Renal cortex interstitium (tissue), 11 donors: ENCODE data around the gene SUGP2. TPM values are rescaled to one million over a fixed set of nuclear protein-coding genes. Genes with fewer than 3 reads are reported as not detected.

Experiments used
- DNase-seq, 11 donors: peaks; one replicate each; pipeline ENCODE4 v3.0.0-alpha.2; 2013; ENCODE audit warnings: low read depth in 9 of 11, low spot score in 4 of 11; ENCODE audit errors: extremely low read depth in 1 of 11
- polyA plus RNA-seq, 3 donors: library from polyadenylated mRNA; unstranded; fragments of 120-200 nt; gene quantifications; one replicate each; pipeline ENCODE4 v1.2.1, GENCODE V29; 2013; ENCODE audit not compliant: insufficient read length in 3 of 3

Gene SUGP2
- polyA plus RNA-seq, 3 donors: 85.1 to 138 (median 91.5) TPM

DNA sequence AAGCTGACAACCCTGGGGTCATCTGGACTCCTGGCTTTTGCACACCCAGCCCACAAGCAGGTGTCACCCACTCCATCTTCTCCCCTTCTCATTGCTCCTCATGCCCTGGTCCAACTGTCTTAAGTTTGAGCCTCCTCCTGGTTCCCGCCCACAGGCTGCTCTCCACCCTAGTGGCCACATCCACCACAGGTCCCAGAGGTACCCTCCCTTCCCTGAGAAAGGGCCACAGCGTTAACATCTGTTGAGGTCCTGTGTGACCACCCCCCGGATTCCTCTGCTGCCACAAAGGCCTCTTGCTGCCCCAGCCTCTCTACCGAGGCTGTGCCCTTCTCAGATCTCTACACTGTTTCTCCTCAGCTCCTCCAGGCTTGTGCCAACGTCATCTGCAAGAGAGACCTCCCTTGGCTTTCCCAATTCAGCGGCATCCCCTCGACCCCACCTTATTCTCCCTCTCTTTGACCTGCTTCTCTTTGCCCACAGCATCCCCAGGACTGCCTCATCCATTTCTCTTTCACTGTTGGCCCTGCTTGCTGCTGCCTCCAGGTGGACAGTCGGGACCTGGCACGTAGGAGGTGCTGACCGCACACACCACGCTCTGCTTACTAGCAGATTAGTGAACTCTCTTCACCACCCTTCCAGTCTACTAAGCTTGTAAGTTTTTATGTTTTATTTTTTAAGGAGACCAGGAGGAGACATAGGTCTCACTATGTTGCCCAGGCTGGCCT is 33.3 kb downstream of the SUGP2 start:
- DNase-seq: no peak

DNA sequence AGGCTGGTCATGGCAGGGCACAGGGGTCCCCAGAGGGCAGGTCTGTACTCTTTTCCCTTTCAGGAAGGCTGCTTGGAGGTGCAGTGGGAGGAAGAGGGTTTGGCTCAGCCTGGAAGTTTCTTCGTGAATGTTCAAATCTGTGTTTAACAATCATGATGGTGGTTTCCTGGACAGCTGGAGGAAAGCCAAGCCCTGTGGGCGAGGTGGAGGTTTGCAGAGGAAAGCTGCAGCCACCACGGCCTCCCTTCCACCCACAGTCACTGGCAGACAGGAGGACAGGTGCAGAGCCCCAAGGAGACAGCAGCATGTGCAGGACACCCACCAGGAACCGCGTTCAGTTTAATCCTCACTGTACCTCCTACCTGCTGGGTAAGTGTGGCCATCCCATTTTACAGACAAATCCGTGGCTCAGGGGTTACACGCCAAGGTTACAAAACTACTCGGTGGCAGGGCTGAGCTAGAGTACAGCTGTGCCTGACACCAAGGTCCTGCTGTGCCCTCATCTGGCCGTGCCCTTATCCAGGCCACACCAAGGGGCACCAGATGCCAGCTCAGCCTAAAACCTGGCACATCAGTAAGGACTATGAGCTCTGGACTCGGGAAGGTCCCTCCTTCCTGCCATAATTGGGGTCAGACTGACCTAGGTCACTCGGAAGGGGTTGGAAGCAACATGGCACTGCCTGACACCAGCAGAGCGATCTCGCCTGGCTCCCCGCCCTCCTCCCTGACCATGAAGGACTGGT is 34.1 kb downstream of the SUGP2 start:
- no peak for DNase-seq

DNA sequence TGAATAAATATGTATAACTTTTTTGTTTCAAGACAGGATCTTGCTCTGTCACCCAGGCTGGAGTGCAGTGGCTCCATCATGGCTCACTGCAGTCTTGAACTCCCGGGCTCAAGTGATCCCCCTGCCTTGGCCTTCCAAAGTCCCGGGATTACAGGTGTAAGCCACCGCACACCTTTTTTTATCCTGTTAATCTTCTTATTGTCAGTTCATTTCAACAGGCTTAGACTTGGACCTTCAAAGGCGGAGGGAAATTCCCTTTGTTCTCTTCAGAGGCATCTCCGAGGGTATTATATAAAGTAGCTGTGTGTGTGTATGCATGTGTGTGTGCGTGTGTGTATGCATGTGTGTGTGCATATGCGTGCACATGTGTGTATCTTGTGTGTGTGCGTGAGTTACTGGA is 35.0 kb downstream of the SUGP2 start:
- DNase-seq: no peak

DNA sequence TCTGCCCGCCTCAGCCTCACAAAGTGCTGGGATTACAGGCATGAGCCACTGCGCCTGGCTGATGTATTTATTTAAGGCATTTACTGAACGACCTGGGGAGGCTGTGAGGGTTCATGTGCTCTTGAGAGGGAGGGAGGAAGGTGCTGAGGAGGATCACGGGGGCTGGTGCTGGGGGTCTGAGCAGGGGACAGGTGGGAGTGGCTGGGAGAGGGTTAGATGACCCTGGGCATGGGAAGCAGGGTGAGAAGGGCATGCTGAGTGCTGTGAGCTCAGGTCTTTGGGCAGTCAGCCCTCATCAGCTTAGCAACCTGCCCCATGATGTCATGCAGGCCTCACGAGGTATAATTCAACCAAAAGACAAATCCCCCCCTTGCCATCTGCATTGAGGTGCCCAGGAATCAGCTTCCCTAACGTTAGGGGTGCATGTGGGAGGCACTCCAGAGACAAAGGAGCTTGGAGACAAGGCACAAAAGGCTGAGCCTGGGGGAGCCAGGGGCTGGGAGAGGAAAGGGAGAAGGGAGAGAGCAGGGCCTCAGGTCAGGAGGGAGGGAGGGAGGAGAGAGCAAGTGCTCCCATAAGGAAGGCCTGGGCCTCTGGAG is 36.4 kb downstream of the SUGP2 start:
- no peak for DNase-seq

DNA sequence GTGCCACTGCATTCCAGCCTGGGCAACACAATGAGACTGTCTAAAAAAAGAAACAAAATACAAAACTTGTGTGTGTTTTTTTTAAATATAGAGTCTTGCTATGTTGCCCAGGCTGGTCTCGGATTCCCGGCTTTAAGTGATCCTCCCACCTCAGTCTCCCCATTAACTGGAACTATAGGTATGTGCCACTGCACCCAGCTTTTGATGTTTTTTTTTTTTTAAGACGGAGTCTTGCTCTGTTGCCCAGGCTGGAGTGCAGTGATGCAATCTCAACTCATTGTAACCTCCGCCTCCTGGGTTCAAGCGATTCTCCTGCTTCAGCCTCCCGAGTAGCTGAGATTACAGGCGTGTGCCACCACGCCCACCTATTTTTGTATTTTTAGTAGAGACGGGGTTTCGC is 37.0 kb downstream of the SUGP2 start:
- DNase-seq: no peak

DNA sequence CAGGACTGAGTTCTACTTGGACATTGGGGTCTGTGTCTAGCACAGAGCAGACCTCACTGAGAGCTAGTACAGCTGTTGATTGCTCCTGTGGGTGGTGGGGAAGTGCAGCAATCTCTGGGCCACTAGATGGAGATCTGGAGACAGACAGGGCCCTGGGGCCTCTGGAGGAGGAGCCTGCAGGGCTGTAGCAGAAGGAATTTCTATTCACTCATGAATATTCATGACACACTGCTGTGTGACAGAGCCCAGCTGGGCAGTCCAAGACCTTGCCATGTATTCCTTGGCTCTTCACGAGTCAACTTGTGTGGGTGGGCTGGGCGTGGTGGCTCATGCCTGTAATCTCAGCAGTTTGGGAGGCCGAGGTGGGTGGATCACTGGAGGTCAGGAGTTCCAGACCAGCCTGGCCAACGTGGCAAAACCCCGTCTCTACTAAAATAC is 37.5 kb downstream of the SUGP2 start:
- peak; percentile 50 to 89 (median 75) for DNase-seq

DNA sequence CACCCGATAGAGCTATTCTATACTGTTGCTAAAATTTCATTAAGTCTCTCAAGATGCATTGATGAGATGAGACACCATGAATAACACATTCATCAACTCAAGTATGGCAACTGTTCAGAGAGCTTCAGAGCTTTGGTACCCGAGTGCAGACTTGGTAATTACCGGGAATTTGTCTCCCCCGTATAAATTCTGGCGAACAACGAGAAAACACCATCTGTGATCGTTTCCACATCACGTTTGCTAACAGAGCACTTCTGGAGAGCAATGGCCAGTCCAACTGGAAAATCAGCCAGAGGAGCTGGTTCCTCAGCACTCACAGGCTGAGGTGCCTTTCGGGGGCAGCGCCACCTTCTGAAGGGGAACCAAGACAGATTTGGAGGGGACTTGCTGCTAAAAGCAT is 40.2 kb downstream of the SUGP2 start:
- no peak for DNase-seq

DNA sequence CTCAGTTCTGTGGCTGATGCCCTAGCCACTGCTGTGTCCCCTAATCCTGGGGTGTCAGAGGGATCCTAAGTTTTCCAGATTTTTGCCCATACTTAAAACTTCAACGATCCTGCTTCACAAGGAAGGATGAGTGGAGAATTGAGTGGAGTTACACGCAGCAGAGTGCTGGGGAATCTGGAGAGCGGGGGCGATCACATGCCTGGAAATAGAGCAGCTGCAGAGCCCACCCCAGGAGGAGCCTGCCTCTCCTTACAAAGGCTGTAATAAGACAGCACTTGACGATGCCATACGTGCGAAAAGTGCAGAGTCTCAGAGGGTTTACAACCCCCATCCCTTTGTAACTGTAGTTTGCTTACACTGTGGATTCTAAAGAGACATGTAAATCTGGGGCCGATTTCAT is 40.6 kb downstream of the SUGP2 start:
- no peak for DNase-seq

DNA sequence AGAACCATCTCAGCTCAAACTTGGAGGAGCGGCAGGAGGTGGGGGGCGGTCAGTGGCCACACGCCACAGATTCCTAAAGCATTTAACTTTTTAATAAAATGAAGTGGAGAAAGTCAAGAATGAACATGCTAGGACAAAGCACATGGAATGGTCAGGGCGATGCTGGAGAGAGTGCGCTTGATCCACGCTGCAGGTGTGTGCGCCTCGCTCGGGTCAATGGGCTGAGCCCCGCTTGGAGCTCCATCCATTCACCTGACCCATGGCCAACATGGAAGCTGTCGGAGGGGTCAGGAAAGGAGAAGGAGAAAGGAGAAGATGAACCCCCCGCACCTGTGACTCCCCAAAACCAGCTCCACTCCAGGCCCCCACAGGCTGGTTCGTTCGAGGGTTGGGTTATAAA is 41.8 kb downstream of the SUGP2 start:
- no peak for DNase-seq

DNA sequence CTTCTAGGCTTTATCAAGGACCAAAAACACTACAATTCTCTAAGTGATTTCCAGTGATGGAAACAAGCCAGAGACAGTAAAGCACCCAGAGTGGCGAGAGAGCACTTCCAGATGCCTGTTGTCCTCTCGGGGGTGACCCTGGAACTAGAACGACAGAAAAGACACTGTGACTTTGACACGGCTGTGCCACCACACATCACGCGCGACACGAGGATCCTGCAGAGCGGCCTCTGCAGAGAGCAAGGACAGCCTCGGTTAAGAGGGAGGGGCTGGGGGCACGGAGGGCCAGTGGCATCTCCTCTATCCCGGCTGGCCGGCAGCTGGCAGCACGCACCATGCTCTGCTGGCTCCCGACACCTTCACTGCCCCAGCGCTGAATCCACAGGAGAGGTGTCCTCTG is 42.3 kb downstream of the SUGP2 start:
- no peak for DNase-seq

DNA sequence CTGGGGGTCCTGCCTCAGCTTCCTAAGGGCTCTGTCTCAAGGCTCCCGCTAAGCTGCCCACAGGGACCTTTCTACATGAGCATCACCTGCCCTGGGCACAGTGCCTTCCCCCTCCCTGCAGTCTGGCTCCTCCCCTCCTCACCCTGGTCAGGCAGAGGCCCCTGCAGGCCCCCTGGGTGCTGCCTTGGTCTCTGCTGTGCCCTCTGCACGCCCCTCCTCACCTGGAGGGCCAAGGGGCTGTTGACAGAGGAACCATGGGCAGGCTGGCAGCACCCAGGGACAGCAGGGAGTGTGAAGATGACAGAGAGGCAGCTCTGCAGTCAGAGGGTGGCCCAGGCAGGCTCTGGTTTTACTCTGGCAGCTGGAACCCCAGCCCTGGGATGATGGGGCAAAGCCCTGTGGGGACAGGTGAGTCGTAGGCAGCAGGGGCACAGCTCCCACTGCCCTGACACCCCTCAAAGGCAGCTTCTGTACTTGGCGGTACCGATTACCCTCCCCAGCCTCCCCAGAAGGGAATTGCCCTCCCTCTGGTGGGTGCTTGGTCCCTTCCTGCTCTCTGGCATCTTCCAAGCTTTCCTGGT is 43.1 kb downstream of the SUGP2 start:
- DNase-seq: no peak

DNA sequence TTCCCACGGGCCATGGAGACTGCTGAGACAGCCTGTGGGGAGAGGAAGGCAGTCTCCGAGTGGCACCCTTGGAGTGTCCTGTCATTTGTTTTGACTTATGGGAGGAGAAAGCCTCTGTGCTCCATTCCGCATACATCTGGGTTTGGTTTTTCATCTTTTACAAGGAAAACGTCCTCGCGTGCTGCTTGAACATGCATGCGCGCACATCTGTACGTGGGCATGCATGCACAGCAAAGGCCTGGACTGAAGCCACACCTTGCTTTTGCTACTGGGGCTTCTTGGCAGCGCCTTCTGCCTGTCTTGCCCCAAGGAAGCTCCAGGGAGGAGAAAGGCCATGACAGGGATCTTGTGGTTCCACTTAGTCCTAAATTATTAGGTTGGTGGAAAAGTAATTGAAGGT is 44.0 kb downstream of the SUGP2 start:
- DNase-seq: no peak

DNA sequence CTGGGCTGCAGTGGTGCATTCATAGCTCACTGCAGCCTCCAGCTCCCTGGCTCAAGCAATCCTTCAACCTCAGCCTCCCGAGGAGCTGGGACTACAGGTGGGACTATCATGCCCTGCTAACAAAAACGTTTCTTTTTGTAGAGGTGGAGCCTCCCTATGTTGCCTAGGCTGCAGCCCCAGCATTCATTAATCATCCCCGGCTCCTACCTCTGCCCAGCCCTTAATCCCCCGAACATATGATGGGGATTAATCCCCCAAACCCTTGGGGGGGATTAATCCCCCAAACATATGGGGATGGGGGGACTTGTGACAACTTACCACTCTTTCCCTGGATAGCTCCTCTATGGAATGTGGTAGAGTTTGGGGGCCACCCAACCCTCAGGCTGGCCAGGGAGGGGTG is 45.9 kb downstream of the SUGP2 start:
- DNase-seq: no peak

DNA sequence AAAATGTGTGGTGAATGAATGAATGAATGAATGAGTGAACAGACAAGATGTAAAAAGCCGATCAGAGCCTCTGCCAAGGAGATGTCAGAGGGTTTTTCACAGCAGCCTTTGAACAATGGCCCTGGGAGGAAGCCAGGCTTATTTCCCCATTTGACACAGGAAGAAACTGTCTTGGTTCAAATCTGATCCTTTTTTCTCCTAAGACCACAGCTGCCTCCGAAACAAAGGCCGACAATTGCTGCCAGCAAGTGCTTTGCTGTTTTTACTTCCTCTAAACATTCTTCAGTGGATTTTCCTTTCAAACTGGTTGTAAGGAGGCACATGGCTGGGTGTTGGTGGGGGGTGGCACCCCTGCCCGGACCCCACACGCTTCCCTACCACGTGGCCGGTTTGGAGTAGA is 48.1 kb downstream of the SUGP2 start:
- DNase-seq: no peak

DNA sequence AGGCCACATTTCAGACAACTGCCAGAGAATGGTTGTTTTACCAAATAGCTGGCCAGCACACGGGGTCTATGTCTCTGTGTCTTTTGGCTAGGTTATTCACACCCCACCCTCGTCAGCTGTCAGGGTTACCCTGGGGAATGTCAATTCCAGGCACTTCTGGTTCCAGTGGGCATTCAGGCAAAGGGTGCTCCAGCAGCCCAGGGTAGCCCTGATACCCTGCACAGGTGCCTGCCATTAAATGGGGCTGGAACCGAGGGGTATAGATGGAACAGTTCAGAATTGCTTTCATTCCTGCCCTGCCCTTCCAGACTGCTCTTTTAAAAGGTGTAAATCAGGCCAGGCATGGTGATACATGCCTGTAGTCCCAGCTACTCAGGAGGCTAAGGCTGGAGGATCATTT is 49.1 kb downstream of the SUGP2 start:
- DNase-seq: no peak

DNA sequence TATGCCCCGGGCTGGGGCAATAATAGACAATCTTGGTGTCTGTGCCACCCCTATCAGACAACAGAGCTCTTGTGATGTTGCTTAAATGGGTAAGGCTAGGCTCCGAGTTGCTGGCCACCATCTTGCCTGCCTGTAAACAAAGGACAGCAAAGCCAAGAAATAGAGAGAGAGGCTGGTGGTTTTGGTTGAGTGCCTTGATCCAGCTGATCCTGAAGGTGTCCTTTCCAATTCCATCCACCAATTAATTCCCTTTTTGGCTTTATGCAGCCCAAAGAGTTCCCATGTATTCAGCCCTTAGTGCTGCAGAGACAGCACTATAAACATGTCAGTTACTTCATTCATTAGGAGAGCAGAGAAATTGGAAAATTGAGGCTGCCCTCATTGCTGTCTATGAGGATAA is 50.6 kb downstream of the SUGP2 start:
- no peak for DNase-seq

DNA sequence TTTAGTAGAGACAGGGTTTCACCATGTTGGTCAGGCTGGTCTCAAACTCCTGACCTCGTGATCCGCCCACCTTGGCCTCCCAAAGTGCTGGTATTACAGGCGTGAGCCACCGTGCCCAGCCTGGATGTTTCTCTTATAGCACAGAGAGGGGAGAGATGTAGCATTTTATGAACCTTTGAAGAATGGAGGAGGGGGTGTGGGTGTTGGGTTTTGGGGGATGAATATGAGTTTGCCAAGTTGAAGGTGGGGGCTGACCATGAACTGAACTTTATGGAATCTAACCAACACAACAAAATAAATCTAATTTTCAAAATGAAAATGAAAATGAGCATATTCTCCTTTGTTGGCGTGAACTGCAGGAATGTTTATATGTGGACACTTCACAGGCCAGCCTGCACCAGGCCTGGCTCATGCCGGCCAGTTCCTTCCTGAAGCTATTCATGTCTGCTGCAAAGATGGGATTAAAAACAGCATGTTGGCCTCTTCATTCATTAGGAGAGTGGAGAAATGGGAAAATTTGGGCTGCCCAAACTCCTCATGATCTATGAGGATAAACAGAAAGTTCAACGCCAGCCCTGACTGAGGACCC is 52.8 kb downstream of the SUGP2 start:
- DNase-seq: no peak

DNA sequence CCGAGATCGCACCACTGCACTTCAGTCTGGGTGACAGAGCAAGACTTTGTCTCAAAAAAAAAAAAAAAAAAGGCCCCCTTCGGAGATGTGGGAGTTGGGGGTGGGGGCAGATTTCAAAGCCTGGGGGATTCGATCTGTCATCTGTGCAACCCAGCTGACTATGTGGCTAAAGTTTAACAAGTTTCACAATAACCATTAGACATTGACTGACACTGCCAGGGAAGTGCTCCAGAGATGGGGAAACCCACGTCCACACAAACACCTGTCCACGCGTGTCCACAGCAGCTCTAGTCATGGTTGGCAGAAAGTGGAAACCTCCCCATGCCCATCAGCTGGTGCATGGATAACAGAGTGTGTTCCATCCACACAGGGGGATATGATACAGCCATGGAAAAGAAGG is 54.7 kb downstream of the SUGP2 start:
- no peak for DNase-seq

DNA sequence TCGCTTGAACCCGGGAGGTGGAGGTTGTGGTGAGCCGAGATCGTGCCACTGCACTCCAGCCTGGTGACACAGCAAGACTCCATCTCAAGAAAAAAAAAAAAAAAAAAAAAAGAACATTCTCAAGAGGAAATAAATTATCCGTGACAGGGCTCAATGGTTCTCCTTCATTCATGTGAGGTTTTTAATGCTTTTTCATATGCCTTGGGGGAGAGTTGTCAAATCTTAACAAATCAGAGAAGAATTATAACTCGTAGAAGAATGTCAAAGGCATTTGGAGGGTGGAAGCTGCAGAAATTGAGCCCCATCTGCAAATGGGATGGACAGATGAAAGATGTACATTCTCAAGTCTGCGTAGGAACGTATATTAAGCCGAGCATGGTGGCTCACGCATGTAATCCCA is 57.4 kb downstream of the SUGP2 start:
- no peak for DNase-seq

DNA sequence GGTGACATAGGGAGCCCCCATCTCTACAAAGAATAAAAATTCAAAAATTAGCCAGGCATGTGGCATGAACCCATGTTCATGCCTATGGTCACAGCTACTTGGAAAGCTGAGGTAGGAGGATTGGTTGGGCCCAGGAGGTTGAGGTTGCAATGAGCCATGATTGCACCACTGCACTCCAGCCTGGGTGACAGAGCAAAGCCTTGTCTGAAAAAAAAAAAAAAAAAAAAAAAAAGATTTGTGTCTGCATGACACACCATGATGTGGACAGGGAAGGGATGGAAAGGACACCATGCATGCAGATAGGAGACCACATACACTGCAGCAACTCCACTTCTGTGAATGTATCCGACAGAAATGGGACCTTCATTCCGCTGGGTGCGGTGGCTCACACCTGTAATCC is 58.3 kb downstream of the SUGP2 start:
- DNase-seq: no peak
